Measurements from ENCODE around the gene GUCD1. TPM values are rescaled to one million over a fixed set of nuclear protein-coding genes. Genes with fewer than 3 reads are reported as not detected.
A peak's percentile ranks its signal among the peaks of the same experiment; 100 is the strongest.

GUCD1 gene
- total RNA-seq, 1 donor = 146 TPM

DNA sequence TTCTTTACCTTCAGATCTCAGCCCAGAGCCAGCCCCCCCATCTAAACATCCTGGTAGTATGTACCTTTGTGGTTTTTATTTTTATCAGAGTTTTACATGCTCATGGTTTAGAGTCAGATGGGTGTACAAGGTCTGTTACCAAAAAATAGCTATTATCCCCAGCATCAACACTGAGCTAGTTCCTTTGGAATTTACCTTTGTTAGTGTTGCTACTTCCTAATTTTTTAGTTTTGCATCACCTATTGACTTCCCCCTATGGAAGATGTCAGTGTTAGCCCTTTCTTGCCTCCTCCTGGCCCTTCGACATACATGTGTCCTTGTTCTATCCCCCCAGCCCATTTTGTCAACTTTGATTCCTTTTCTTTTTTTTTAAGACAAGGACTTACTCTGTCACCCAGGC is 52.4 kb downstream of the GUCD1 start:
- peak; percentile 23 for DNase-seq (ENCODE audit: insufficient read length, low spot score, missing footprints)
- Histone ChIP-seq H3K79me2 (ENCODE audit: insufficient read depth, low read length) (no peaks in the 10 kb centered on the region), H3K36me3 (ENCODE audit: insufficient read depth, low read length) (no peaks in the 10 kb centered on the region), H3K4me1 (ENCODE audit: insufficient read depth, low read length) (peaks cover 3% of the 10 kb centered on the region), H3K9me3 (ENCODE audit: low read depth, low read length) (no peaks in the 10 kb centered on the region), H3K4me3 (ENCODE audit: insufficient read depth, low read length) (no peak overlapping the region), H3K4me2 (ENCODE audit: insufficient read depth, low read length) (no peak overlapping the region), H3K27me3 (ENCODE audit: insufficient read depth, low read length) (peaks cover 13% of the 10 kb centered on the region), H3K27ac (ENCODE audit: low read depth, low read length) (no peak overlapping the region), H4K20me1 (ENCODE audit: insufficient read depth, low read length) (no peaks in the 10 kb centered on the region), H2AFZ (ENCODE audit: low read length) (no peak overlapping the region)
- TF ChIP-seq, protein P1, sequence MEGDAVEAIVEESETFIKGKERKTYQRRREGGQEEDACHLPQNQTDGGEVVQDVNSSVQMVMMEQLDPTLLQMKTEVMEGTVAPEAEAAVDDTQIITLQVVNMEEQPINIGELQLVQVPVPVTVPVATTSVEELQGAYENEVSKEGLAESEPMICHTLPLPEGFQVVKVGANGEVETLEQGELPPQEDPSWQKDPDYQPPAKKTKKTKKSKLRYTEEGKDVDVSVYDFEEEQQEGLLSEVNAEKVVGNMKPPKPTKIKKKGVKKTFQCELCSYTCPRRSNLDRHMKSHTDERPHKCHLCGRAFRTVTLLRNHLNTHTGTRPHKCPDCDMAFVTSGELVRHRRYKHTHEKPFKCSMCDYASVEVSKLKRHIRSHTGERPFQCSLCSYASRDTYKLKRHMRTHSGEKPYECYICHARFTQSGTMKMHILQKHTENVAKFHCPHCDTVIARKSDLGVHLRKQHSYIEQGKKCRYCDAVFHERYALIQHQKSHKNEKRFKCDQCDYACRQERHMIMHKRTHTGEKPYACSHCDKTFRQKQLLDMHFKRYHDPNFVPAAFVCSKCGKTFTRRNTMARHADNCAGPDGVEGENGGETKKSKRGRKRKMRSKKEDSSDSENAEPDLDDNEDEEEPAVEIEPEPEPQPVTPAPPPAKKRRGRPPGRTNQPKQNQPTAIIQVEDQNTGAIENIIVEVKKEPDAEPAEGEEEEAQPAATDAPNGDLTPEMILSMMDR (IDR thresholded peaks at IDR 0.05; ENCODE audit: extremely low read depth, low read depth, low read length) = no peak

DNA sequence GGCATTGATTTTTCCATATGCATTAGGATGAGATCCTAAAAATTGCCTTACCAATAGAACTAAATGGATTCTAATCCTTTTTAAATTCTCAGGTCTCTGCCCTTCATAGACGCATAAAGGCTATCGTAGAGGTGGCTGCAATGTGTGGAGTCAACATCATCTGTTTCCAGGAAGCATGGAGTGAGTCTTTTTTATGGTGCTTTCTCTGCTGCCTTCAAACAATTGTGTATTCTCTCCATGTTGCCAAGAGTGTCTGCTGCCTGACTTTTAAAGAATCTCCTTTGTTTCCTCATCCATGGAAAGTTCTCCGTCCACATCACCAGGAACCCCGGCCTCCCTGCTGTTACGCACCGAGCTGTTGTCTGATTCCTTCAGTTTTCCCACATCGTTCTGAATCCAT is 52.9 kb downstream of the GUCD1 start:
- H2AFZ ChIP-seq (ENCODE audit: low read length) = no peak overlapping the region
- no peak for DNase-seq (ENCODE audit: insufficient read length, low spot score, missing footprints)
- H3K4me1 ChIP-seq (ENCODE audit: insufficient read depth, low read length) = peaks cover 3% of the 10 kb centered on the region
- no peaks in the 10 kb centered on the region for H4K20me1 ChIP-seq (ENCODE audit: insufficient read depth, low read length)
- no peak overlapping the region for H3K27ac ChIP-seq (ENCODE audit: low read depth, low read length)
- no peaks in the 10 kb centered on the region for H3K79me2 ChIP-seq (ENCODE audit: insufficient read depth, low read length)
- H3K4me3 ChIP-seq (ENCODE audit: insufficient read depth, low read length) = no peak overlapping the region
- H3K9me3 ChIP-seq (ENCODE audit: low read depth, low read length) = no peaks in the 10 kb centered on the region
- no peak overlapping the region for H3K4me2 ChIP-seq (ENCODE audit: insufficient read depth, low read length)
- peaks cover 13% of the 10 kb centered on the region for H3K27me3 ChIP-seq (ENCODE audit: insufficient read depth, low read length)
- no peaks in the 10 kb centered on the region for H3K36me3 ChIP-seq (ENCODE audit: insufficient read depth, low read length)
- TF ChIP-seq, protein P1 (IDR thresholded peaks at IDR 0.05; ENCODE audit: extremely low read depth, low read depth, low read length) = no peak

GRCh38 chr22:24501301-24502005 is 53.5 kb downstream of the GUCD1 start:
- Histone ChIP-seq H3K4me1 (ENCODE audit: insufficient read depth, low read length) (peaks cover 3% of the 10 kb centered on the region), H3K27me3 (ENCODE audit: insufficient read depth, low read length) (peaks cover 13% of the 10 kb centered on the region), H3K36me3 (ENCODE audit: insufficient read depth, low read length) (no peaks in the 10 kb centered on the region), H3K4me3 (ENCODE audit: insufficient read depth, low read length) (no peak overlapping the region), H3K79me2 (ENCODE audit: insufficient read depth, low read length) (no peaks in the 10 kb centered on the region), H3K4me2 (ENCODE audit: insufficient read depth, low read length) (no peak overlapping the region), H4K20me1 (ENCODE audit: insufficient read depth, low read length) (no peaks in the 10 kb centered on the region), H2AFZ (ENCODE audit: low read length) (no peak overlapping the region), H3K27ac (ENCODE audit: low read depth, low read length) (no peak overlapping the region), H3K9me3 (ENCODE audit: low read depth, low read length) (no peaks in the 10 kb centered on the region)
- TF ChIP-seq, protein P1 (IDR thresholded peaks at IDR 0.05; ENCODE audit: extremely low read depth, low read depth, low read length) = no peak
- no peak for DNase-seq (ENCODE audit: insufficient read length, low spot score, missing footprints)

GRCh38 chr22:24500277-24500820 is 54.6 kb downstream of the GUCD1 start:
- Histone ChIP-seq H4K20me1 (ENCODE audit: insufficient read depth, low read length) (no peaks in the 10 kb centered on the region), H3K27me3 (ENCODE audit: insufficient read depth, low read length) (peaks cover 23% of the 10 kb centered on the region), H2AFZ (ENCODE audit: low read length) (no peak overlapping the region), H3K4me2 (ENCODE audit: insufficient read depth, low read length) (no peak overlapping the region), H3K4me1 (ENCODE audit: insufficient read depth, low read length) (peaks cover 2% of the 10 kb centered on the region), H3K27ac (ENCODE audit: low read depth, low read length) (no peak overlapping the region), H3K4me3 (ENCODE audit: insufficient read depth, low read length) (no peak overlapping the region), H3K9me3 (ENCODE audit: low read depth, low read length) (no peaks in the 10 kb centered on the region), H3K36me3 (ENCODE audit: insufficient read depth, low read length) (no peaks in the 10 kb centered on the region), H3K79me2 (ENCODE audit: insufficient read depth, low read length) (no peaks in the 10 kb centered on the region)
- DNase-seq (ENCODE audit: insufficient read length, low spot score, missing footprints) = no peak
- TF ChIP-seq, protein P1 (IDR thresholded peaks at IDR 0.05; ENCODE audit: extremely low read depth, low read depth, low read length) = no peak

Measured in osteoblast (primary cell).